8988T (cell line): ENCODE measurements around the gene FUNDC2.

Source experiments
- DNase-seq: peaks from one replicate; pipeline ENCODE4 v3.0.0; 2011

The FUNDC2 gene

DNA sequence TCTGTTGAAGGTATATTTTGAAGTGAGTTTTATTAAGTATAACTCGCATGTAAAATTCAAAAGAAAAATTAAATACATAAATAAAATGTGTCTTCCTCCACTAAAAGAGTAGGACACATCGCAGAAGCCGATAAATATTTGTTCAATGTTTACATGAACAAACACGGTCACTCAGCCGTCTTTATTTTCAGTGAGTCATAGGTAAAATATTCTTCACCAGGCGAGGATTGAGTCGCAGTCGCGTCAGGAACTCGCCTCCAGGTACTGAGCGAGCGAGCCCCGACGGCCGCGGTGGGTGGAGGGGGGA lies 271 bp upstream of the FUNDC2 start:
- no peak for DNase-seq

DNA sequence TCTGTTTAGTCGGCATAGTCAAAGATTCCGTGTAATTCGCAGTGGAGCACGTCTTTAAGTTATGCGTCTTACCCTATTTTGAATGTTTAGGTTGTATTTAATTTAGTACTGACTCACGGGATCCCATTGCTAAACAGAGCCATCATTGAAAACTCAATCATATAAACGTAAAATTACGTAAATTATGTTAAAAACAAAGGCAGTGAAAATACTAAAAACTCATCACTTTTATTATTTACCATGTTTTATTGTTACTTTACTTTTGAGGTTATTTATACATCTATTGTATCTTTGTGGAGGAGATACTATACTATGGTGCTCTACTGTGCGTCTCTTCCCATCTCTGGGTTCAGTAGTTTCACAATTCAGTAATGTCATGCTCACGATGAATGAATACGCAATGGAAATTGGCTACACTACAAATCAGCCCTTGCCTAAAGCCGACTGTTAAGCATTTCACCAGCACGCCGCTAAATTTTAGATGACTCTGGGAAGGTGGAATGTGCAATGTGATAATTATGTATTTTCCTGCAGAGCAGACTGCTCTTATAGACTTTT lies 944 bp downstream of the FUNDC2 start:
- no peak for DNase-seq

DNA sequence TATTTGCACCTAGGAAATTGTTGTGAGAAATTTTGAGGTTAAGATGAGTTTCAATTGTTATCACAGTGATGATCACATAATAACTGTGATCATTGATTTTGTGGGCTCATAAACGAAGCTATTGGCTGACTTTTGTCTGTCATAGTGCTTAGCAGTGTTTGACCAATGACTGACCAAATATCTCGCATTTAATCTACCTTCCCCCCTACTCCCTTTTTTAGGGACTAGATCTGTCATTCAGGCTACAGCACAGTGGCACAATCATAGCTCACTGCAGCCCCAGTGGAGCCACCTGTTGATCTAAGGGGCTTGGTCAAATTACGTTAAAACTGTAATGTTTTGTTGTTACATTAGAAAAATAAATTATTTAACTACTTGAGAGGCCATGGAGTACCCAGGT lies 1.5 kb downstream of the FUNDC2 start:
- DNase-seq = no peak

DNA sequence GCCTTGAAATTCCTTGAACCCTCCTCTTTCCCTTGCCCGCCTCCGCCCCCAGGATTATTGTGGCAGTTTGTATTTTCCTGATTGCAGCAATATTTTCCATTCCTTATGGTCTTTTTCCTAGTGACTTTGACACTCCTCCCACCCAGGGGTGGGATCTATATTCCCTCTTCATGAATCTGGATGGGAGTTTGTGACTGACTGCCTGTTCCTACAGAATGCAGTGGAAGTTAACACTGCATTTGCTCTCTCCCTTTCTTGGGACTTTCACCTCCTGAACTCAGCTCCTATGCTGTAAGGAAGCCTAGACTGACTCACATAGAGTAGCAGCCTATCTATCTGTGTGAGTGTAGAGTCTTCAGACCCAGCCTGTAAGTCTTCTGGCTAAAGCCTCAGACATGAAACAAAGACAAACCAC lies 2.2 kb downstream of the FUNDC2 start:
- DNase-seq = no peak

DNA sequence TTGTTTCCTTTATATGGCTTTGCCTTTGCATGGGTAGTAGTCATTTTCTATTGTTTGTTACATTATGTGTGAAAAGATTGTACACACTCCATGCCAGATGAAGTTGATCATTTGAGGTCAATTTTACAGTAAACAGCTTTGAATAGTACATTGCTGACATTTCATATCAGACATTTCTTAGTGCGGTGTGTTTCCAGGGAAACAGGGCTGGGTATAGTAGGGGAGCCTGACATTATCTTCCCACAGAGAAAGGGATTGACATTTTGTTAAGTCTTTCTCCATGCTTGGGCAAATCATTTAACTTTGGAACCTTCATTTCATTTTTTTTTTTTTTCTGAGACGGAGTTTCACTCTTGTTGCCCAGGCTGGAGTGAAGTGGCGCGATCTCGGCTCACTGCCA lies 5.0 kb downstream of the FUNDC2 start:
- DNase-seq = no peak

DNA sequence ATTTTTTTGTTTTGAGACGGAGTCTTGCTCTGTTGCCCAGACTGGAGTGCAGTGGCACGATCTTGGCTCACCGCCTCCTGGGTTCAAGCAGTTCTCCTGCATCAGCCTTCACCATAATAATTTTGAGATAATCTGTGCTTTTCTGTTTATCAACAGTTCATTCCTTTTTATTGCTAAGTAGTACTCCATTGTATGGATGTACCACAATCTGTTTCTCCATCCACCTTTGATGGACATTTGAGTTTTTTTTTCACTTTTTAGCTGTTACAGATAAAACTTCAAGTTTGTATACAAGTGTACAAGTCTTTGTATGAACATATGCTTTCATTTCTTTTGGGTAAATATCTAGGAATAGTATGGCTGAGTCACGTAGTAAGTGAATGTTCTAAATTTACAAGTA lies 9.0 kb downstream of the FUNDC2 start:
- no peak for DNase-seq

DNA sequence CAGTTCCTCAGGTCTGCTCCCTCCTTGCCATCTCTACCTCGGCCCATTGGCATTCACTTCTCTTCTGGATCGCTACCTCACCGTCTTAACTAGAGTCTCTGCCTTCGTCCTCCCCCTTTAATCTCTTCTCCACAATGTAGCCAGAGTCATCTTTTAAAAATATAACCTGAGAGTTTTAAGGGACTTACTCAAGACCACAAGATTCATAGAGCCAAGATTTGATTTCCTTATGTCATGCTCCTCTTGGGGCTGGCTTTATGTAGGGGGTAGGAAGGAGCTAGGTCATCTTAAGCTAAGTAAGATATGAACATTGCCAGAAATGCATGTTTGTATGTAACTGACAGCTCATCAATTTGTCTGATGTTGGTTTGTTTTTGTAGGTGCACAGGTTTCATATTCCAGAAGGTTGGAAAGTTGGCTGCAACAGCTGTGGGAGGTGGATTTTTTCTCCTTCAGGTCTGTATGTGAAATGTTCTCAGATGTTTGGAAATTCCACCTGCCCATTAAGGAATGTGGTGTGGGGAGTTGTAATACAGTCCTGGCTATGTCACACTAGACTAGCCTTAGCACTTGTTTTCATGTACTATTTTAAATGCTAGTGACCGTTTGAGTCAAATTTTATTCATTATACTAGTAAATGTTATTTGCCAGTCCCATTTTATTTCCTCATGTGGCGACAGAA lies 19.6 kb downstream of the FUNDC2 start:
- no peak for DNase-seq

DNA sequence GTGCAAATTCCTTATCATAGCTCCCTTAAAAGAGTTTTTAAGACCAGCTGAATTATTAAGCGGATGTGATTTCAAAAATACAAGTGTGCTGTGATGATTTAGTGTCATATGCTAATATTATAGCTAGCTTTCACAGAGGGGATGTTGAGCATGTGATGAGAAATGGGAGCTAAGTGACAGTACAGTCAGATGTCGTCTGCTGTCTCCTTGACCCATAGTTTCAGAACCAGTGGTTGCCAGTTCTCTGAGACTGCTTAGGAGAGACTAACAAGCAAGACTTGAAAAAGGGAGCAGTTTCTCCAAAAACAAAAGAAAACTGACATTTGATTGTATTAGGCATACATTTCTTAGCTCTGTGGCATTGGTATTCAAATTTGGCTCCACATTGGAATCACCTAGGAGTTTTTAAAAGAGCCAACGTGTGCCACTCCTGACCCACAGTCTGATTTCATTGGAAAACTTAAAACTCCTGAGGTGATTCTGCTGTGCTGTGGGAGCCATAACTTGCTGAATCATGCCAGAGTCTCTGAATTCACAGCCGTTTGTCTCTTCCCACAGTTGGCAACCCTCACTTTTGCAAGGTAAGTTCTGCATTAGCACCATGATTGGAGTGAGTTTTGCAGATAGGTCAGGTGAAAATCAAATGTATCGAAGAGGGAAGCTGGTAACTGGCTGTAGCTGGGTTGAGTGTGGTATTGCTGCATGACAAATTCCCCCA lies 20.3 kb downstream of the FUNDC2 start:
- DNase-seq = no peak

DNA sequence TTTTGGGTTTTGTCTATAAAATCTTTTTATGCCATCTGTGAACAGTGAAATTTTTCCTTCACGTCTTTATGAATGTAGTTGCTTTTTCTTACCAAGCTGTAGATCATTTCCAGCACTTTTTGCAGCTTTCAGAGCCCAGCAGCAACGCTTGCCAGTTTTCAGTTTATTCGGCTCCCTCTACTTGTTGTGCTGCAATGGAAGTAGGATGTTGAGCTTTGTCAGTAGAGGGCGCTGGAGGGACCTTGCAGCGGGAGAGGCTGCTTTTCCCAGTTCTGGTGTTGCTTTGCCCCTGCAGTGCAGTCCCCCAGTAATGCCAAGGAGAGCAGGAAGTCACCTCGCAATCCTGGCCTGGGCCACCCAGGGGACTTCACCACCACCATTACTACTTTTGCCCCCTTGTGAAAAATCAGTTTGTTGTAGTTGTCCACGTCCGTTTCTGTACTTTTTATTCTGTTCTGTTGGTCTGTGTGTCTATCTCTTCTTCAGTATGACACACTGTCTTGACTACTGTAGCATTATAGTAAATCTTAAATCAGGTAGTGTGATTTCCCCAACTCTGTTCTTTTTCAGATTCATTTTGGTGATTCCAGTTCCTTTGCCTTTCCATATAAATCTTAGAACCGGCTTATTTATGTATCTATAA lies 22.5 kb downstream of the FUNDC2 start:
- DNase-seq = no peak

DNA sequence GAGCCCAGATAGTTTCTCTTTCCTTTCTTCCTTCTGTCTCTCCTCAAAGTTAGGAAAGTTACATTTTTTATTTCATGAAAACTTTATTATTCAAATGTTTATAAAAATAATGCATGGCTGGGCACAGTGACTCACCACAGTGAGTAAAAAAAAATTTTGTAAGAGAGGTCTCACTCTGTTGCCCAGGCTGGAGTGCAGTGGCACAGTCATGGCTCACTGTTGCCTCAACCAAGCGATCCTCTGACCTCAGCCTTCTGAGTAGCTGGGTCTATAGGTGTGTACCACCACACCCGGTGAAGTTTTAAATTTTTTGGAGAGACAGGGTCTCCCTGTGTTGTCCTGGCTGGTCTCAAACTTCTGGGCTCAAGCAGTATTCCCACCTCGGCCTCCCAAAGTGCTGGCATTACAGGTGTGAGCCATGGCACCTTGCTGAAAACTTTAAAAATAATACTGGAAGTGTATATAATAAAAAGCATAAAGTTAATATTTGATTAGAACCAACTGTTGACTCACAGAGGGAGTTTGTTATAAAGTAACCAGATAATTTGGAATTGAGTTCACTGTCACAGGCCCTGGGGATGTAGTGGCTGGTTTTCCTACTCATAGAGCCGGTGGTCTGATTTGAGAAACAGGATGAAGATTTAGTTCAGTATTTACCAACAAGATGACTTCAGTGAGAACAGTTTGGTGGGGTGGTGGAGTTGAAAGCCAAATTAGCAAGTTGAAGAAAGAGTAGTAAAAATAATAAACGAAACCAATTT lies 26.3 kb downstream of the FUNDC2 start:
- no peak for DNase-seq

DNA sequence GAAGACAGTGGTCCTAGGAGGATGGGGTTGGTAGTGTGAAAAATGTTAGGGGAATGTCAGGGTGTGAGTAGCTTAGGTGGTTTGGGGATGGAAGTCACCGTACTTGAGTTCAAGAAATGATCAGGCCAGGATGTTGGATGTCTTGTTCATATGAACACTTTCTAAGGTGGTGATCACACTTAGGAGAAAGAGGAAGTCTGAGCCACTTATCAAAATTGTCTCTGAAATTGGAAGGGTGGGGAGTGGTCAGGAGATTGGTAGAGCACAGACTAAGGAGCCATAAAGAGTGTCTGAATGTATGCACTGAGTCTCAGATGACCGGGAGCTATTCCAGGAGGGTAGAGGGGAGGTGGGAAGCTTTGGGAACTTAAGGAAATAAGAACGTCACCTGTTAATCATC lies 27.0 kb downstream of the FUNDC2 start:
- no peak for DNase-seq

DNA sequence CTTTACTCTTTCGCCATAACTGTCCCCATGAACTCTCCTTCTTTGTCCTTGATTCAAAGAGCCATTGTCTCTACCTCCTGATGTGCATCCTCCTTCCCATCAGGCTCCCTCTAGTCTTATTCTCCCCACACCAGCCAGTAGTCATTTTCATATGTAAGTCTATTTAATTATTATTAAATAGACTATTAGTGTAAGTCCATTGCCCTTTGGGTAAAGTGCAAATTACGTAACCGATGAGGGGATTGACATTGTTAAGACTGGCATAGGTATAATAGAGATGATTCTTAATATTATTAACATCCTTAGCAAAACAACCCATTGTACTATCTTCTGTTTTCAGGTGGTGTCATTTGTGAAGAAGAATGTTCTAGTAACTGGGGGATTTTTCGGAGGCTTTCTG lies 27.6 kb downstream of the FUNDC2 start:
- no peak for DNase-seq

DNA sequence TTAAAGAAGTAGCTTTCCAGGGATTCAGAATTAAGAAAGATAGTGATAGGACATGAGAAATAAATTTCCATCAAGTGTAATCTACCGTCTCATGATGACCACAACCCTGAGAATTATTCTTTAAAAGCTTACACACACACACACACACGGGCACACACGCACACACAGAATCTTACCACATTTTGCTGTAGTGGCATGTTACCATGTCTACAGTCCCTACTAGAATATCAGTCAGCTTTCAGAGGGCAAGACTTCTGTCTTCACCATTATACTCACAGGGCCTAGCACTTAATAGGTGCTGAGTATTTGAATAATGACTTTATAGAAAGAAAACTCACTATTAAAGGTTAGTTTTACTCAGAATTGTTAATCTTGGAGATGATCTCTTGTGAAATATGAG lies 28.9 kb downstream of the FUNDC2 start:
- no peak for DNase-seq

DNA sequence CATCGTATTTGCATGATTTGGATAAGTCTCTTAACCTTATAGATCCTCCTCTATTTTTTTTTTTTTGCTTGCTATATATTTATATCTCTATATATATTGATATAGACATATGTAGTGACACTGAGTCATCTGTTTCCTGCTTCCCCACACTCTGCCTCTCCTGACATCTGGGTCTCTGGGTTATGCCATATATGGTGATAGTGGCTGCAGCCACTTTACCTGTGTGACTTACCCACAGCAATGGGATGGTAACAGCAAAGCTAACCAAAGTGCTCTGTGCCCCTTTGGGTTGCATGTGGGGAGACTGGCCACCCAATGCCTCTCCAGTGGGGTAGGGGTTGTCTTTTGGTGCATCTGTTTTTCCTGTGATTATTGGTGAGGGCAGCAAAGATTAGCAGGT lies 29.8 kb downstream of the FUNDC2 start:
- DNase-seq = no peak

DNA sequence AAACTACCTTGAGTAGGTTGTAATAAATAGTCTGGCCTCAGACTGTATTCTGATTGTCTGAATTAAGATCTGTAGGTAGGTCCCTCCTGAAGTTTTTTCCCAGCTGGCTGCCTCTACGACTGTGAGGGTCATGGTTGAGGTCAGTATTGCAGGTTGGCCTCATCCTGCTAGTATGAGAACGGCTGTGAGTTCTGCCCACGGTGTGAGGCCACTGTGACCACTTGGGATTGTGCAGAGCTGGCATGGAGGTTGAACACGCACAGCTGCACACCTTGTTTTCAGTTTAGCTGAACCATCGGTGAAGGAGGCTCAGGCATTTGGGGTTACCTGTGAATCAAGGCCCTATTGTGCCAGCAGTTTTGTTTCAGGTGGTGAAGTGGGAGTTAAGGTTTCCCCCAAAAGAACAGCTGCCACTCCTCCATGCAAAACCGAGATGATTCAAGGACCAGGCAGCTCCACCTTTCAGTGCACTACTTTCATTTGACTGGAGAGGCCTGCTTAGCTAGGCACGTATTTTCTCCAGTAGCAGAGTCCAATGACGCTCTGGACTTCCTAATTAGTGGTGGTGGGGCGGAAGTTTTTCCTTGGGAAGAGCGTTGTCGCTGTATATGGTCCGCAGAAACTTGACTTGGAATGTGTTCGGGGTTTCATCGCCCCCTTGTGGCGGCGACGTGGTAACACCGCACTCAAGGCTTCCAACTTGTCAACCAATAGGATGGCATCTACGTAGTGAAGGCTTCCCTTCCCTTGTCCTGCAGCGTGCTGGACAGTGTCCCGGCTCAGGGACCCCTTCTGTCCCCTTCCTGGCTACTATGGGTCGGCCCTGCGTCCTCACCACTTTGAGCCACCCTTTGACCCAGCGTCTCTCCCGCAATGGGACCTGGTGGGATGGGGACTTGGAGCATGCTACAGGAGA lies 30.5 kb downstream of the FUNDC2 start:
- no peak for DNase-seq

DNA sequence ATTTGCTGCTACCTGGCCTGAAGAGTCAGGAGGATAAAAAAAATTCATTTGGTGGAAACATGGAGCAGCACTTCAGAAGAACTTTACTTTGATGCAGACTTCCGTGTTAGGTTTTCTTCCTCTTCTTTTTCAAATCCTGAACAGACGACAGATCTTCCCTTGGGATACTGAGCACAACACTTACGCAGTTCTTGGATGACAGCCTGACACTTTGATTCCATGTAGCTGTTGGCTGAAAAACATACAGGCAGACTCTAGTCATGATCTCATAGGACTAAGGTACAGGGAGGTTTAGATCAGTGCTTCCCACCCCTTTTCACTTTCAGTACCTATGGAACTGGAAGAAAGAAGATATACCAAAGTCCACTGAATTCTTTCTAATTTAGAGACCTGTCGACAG lies 35.1 kb downstream of the FUNDC2 start:
- no peak for DNase-seq

DNA sequence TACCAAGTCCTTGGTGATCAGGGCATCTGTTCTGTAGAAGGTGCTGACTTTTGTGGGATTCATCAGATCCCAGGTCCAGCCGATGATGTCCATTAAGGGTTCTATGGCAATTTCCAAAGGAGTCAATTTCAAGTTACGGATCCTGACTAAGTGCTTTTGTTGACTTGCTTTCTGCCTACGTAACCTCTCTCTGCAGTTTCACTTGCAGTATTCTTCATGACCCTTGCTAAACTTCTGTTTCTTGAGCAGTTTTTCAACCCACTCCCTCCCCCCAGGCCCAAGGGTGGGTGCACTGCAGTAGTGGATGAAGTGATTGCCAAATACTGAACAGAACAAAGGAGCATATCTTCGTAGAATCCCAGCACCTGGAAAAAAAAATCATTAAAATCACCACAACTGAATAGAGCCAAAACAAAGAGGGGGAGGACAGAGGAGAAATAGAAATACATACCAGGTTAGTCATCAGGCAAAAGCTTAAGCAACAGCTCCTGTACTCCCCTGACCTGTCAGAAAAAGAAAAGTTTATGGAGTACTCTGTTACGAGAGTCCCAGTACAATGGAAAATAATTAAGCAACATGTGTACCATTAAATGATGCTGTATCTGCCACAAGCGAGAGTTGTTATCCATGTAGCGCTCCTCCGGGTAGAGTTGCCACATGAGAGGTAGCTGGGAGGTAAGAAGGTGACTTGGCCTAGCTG lies 38.5 kb downstream of the FUNDC2 start:
- no peak for DNase-seq

DNA sequence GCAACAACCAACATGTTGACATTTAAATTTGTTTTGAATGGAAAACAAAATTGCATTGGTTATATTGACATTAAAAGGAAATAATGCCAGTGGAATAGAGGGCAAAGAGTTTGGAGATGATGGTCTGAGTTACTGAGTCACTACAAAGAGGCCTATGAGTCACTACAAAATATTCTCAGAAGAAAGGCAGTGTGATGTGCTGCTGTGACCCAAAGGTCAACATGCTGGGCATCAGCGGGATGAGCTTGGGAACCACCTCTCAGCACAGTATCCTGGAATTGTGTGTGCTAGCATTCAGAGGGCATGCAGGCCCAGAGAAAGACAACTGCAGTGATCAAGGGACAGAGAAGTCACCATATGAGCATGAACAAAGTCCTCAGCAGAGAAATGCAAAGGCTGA lies 41.5 kb downstream of the FUNDC2 start:
- DNase-seq = no peak

DNA sequence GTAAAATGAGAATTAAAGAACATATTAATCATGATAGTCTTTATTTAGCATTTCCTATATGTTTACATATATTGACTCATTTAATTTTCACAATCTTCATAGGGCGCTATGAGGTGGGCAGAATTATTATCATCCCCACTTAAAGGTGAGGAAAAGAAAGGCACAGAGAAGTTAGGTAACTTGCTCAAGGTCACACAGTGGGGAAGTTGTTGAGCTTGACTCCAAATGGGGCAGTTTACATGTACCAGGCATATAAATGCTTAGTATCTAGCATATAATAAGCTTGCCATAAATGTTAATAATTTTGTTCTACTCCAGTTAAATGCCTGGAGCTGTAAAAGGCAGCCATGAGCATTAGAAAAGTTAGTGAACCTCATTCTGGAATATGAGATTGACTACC lies 42.8 kb downstream of the FUNDC2 start:
- no peak for DNase-seq

DNA sequence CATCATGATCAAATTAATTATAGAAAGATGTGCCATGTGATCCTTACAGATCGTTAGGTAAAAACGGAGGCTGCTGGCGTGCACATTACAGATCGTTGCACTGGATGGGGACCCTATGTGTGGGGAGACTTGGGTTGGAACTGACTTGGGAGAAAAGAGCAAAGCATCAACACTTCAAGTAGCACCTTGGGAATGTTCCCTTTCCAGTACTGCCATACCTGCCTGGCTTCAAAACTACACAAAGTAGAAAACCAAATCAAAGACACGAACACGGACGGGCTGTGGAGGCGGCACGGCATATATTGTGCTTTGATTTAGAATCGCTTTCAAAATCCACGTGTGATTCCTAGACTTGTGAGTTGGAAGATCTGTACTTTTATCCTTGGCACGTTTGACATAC lies 43.4 kb downstream of the FUNDC2 start:
- DNase-seq = no peak

DNA sequence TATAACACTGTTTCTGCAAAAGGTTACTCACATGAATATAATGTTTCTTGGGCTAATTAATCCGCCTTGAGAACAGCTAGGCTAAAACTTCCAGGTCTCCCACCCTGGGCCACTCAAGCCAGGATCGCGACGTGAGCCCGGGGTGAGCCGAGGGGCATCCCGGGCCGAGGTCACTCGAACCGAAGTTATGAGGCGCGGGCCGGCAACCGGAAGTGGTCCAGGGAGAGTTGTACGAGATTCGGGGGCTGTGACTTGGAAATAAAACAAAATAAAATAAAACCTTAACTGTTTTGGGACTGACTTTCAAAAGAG lies 44.0 kb downstream of the FUNDC2 start:
- no peak for DNase-seq
